Urothelium cell line (cell line): ENCODE results near the gene TMEM209.
"Not testable (repeated sequence)": the region's sequence is repeated elsewhere in the genome, so short reads cannot be mapped to it uniquely, and the experiment has no call there.

ENCODE experiments used
- DNase-seq: peaks from one replicate; pipeline ENCODE4 v3.0.0; 2011; ENCODE audit warnings: low spot score, mixed read lengths
- FAIRE-seq: peaks from 2 replicates; lab custom pipeline; 2011; peaks lifted over from hg19 to GRCh38; lab: Jason Lieb, UNC

TMEM209 gene

DNA sequence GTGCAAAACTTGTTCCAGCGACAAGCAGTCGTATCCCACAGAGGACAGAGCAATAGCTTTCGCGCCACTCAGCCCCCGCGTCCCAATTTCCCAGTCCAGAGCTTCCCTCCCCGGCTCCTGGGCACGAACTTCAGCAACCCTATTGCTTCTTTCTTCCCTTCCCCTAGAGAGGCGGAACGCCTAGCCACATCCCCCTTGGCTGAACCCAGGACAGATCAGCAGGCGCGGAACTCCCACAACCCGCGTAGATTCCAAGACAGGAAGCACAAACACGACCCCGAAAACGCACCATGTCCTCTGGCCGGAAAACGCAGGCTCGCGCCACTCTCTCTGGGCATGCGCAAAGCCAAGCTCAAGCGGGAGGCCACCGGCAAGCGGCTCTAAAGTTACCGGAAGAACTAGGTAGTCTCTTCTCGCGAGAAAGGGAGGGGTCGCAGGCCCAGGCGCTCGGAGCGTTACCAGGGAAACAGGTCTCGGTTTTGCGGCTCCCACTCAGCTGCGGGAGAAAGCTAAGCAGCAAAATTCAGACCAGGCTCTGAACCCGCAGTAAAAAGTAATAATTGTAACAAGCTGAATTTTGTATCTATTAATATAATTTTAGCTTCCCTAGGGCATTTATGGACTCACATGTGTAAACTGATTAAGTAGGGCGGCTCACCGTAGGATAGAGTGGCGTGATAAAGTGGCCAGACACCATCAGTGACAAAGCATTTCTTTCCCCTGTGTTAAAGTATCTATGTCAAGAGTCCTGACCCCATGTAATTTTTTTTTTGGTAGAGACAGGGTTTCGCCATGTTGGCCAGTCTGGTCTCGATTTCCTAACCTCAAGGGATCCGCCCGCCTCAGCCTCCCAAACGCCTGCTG is at the start of gene TMEM209:
TMEM209 (minus strand) TSS at position 323 of the 864 bp plus-strand sequence; CDS start at position 292, 31 bp downstream.
- FAIRE-seq, result no peak
- DNase-seq, result peak; percentile 95

GRCh38 chr7:130254555-130254954 is 49.3 kb upstream of the TMEM209 start:
- DNase-seq (no peak), FAIRE-seq (no peak)

DNA sequence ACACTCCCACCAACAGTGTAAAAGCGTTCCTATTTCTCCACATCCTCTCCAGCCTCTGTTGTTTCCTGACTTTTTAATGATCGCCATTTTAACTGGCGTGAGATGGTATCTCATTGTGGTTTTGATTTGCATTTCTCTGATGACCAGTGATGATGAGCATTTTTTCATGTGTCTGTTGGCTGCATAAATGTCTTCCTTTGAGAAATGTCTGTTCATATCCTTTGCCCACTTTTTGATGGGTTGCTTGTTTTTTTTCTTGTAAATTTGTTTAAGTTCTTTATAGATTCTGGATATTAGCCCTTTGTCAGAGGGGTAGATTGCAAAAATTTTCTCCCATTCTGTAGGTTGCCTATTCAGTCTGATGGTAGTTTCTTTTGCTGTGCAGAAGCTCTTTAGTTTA is 44.4 kb upstream of the TMEM209 start:
- not testable (repeated sequence) for FAIRE-seq, DNase-seq

DNA sequence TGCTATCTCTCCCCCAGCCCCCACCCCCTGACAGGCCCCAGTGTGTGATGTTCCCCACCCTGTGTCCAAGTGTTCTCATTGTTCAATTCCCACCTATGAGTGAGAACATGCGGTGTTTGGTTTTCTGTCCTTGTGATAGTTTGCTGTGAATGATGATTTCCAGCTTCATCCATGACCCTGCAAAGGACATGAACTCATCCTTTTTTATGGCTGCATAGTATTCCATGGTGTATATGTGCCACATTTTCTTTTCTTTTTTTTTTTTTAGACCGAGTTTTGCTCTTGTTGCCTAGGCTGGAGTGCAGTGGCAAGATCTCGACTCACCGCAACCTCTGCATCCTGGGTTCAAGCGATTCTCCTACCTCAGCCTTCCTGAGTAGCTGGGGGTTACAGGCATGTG is 43.6 kb upstream of the TMEM209 start:
- DNase-seq, FAIRE-seq: not testable (repeated sequence)

DNA sequence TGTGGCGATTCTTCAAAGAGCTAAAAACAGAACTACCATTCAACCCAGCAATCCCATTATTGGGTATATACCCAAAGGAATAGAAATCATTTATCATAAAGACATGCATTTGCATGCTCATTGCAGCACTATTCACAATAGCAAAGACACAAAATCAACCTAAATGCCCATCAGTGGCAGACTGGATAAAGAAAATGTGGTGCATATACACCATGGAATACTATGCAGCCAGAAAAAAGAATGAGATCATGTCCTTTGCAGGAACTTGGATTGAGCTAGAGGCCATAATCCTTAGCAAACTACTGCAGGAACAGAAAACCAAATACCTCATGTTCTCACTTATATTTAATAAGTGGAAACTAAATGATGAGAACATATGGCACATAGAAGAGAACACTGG is 41.3 kb upstream of the TMEM209 start:
- FAIRE-seq, DNase-seq: not testable (repeated sequence)

DNA sequence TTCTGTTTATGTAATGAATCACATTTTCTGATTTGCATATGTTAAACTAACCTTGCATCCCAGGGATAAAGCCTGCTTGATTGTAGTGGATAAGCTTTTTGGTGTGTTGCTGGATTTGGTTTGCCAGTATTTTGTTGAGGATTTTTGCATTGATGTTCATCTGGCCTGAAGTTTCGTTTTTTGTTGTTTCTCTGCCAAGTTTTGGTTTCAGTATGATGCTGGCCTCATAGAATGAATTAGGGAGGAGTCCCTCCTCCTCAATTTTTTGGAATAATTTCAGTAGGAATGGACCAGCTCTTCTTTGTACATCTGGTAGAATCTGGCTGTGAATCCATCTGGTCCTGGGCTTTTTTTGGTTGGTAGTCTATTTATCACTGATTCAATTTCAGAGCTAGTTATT is 38.3 kb upstream of the TMEM209 start:
- DNase-seq, FAIRE-seq: not testable (repeated sequence)

DNA sequence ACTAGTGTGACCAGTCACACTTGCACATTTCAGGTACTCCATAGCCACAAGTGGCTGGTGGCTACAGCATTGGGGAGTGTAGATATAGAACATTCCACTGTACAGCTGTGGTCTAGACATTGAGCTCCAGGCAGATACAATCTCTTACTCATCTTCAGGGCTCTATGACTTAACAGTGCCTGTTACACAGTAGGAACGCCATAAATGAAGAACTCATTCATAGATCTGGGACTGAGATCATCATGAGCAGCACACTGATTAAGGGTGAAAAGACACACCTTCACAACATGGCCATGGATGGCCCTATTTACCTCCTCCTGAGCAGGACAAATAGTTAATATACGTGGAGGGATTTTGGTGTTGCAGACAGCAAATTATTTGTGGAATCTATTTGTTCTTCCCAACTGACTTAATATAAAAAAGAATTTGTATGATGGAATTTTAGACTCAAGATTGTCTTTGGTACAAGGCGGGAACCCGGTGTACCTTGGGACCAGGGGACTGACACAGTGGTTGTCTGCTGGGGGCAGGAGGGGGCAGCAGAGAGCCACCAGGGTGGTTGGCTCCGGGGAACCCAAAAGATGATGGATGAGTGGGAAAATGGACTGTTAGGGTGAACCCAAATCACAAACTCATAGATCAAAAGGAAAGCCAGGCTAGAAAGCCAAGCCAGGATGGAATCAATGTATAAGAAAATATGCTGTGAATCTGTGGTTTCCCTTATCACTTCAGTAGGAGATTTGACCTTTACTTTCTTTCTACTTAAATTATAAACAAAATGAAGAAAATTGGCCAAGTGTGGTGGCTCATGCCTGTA is 37.2 kb upstream of the TMEM209 start:
- FAIRE-seq (no peak), DNase-seq (peak; percentile 51)

DNA sequence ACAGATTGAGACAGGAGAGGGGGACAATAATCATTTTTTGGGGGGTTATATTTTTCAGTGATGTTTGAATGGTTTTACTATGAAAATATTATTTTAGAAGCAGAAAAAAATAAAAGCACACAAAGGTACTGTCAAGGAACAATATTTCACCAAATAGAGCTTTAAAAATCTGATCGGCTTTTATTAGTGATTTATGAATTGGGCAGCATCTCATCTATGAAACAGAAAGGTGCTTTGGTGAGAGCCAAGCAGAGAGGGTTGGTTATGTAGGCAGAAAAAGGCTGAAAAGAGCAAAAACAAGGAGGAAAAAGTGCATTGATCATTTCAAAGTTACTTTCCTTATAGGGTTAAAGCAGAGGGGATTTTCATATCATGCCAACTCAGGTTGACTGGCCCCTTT is 35.0 kb upstream of the TMEM209 start:
- DNase-seq (no peak), FAIRE-seq (no peak)

- FAIRE-seq, DNase-seq: not testable (repeated sequence)
Observed at GRCh38 chr7:130236361-130236760, 31.2 kb upstream of the TMEM209 start.

GRCh38 chr7:130234078-130234477 is 28.9 kb upstream of the TMEM209 start:
- DNase-seq, result no peak
- FAIRE-seq, result no peak

GRCh38 chr7:130232209-130232608 is 27.0 kb upstream of the TMEM209 start:
- DNase-seq, result no peak
- FAIRE-seq, result no peak

- FAIRE-seq (no peak), DNase-seq (no peak)
Observed at GRCh38 chr7:130231792-130232191, 26.6 kb upstream of the TMEM209 start.

DNA sequence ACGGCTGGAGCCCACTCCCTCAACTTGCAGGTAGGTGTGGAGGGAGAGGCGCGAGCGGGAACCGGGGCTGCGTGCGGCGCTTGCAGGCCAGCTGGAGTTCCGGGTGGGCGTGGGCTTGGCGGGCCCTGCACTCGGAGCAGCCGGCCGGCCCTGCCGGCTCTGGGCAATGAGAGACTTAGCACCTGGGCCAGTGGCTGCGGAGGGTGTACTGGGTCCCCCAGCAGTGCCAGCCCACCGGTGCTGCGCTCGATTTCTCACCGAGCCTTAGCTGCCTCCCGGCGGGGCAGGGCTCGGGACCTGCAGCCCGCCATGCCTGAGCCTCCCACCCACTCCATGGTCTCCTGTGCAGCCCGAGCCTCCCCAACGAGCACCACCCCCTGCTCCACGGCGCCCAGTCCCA is 24.8 kb upstream of the TMEM209 start:
- DNase-seq, FAIRE-seq: not testable (repeated sequence)

GRCh38 chr7:130228840-130229502 is 23.8 kb upstream of the TMEM209 start:
- FAIRE-seq (no peak), DNase-seq (no peak)

DNA sequence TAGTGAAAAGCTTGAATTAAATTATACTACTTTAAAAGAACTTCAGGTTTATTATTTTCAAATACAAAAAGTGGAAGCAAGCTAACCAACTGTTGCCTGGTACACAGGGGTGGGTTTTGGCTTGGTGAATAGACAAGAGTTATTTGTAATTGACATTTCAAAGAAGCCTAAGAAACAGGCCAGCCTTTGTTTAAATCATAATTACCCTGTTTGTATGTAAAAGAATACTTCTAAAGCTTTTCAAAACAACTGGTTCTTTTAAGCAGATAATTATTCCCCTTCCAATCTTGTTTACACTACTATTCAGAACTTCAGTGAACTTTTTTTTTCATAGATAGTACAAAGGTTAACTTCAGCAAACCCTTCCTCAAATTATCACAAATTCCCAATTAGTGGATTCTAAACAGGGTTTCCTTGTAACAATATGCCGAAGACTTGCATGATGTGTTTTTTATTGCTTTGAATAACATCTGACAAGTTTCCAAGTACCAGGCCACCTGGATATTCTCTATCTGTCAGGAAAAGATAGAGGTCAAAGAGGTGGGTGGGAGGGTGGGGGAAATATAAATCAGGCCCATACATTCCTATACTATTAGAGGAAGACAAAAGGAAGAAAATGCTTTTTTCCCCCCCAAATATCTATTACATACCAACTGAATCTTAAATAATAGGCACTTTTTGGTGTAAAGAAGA is 22.8 kb upstream of the TMEM209 start:
- FAIRE-seq, result no peak
- DNase-seq, result no peak

DNA sequence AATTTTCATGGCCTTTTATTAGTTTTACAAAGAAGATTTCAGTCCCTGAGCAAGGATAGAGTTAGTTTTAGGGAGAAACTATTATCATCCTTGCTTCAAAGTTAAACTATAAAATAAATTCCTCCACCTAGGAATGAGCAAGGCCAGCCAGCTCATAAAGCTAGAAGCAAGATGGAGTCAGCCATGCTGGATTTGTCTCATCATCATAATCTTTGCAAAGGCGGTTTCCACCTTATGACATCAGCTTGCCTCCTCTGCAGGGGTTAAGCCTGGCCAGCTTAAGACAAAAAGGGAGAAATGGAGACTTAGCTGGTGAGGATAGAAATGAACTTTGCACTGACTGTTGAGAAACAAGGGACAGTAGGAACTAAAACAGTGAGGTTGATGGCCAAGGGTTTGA is 21.1 kb upstream of the TMEM209 start:
- DNase-seq, result no peak
- no peak for FAIRE-seq

GRCh38 chr7:130224923-130225322 is 19.7 kb upstream of the TMEM209 start:
- DNase-seq, FAIRE-seq: not testable (repeated sequence)

GRCh38 chr7:130224210-130224609 is 19.0 kb upstream of the TMEM209 start:
- FAIRE-seq (no peak), DNase-seq (no peak)

DNA sequence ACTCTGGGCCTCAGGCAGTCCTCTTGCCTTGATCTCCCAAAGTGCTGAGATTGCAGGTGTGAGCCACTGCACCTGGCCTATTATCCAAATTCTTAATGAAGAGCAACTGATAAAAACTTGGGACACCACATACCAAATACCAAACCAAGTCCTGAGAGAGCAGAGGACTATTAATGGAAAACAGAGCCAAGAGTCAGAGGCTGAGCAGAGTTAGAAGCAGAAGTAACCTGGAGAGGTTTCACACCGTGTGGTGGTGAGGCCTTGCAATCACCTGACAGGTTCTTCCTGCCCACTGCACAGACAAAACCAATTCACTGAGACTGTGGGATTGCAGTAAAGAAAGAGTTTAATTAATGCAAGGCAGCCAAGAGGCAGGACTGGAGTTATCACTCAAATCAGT is 18.4 kb upstream of the TMEM209 start:
- DNase-seq, result no peak
- no peak for FAIRE-seq

DNA sequence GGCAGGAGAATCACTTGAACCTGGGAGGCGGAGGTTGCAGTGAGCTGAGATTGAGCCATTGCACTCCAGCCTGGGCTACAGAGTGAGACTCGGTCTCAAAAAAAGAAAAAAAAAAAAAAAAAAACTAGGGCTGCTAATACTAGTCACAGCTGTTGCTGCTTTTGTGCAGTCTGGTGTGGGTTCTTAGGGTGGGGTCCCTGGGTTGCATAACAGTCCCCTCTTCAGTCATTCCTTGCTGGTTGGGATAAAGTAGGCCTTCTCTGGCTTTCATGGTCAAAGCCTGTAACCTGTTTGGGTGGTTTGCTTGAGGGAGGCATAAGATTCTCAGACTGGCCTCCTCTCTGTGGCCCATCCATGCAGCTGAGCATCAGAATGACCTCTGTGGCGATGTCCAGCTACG is 16.5 kb upstream of the TMEM209 start:
- DNase-seq (no peak), FAIRE-seq (no peak)

- DNase-seq, result no peak
- FAIRE-seq, result no peak
Observed at GRCh38 chr7:130219871-130220270, 14.7 kb upstream of the TMEM209 start.
